ENCODE data around the gene FMNL1.

DNA sequence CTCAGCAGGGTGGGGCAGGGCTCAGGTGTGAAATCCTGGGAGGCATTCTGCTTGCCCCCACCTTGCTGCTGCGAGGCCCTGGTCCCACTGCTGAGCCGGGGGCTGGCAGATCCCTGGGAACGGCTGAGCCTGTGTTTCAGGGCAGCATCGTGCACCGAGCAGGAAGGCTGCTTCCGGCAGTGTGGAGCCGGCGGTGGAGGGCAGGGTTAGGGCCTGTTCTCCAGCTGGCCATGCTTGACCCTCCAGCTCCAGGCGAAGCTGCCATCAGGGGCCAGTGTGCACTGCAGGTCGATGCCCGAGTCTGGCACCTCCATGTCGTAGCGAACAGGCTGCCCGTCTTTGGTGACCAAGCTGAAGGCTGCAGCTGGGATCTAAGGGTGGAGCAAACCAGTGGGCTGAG is 42.7 kb downstream of the FMNL1 start:
- TF ChIP-seq, protein P1, sequence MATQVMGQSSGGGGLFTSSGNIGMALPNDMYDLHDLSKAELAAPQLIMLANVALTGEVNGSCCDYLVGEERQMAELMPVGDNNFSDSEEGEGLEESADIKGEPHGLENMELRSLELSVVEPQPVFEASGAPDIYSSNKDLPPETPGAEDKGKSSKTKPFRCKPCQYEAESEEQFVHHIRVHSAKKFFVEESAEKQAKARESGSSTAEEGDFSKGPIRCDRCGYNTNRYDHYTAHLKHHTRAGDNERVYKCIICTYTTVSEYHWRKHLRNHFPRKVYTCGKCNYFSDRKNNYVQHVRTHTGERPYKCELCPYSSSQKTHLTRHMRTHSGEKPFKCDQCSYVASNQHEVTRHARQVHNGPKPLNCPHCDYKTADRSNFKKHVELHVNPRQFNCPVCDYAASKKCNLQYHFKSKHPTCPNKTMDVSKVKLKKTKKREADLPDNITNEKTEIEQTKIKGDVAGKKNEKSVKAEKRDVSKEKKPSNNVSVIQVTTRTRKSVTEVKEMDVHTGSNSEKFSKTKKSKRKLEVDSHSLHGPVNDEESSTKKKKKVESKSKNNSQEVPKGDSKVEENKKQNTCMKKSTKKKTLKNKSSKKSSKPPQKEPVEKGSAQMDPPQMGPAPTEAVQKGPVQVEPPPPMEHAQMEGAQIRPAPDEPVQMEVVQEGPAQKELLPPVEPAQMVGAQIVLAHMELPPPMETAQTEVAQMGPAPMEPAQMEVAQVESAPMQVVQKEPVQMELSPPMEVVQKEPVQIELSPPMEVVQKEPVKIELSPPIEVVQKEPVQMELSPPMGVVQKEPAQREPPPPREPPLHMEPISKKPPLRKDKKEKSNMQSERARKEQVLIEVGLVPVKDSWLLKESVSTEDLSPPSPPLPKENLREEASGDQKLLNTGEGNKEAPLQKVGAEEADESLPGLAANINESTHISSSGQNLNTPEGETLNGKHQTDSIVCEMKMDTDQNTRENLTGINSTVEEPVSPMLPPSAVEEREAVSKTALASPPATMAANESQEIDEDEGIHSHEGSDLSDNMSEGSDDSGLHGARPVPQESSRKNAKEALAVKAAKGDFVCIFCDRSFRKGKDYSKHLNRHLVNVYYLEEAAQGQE (IDR thresholded peaks at IDR 0.05), result no peak
- TF ChIP-seq RAD21 (IDR thresholded peaks at IDR 0.05) (no peak), TAF1 (conservative IDR thresholded peaks at IDR 0.05) (no peak), YY1 (IDR thresholded peaks at IDR 0.05) (no peak), FOXA1 (IDR thresholded peaks at IDR 0.05) (no peak), JUND (IDR thresholded peaks at IDR 0.05) (no peak), EGR1 (IDR thresholded peaks at IDR 0.05; ENCODE audit: low read depth in 2 of 2) (no peak), SP1 (IDR thresholded peaks at IDR 0.05) (no peak), RXRA (IDR thresholded peaks at IDR 0.05) (no peak)
- TF ChIP-seq, protein P2, sequence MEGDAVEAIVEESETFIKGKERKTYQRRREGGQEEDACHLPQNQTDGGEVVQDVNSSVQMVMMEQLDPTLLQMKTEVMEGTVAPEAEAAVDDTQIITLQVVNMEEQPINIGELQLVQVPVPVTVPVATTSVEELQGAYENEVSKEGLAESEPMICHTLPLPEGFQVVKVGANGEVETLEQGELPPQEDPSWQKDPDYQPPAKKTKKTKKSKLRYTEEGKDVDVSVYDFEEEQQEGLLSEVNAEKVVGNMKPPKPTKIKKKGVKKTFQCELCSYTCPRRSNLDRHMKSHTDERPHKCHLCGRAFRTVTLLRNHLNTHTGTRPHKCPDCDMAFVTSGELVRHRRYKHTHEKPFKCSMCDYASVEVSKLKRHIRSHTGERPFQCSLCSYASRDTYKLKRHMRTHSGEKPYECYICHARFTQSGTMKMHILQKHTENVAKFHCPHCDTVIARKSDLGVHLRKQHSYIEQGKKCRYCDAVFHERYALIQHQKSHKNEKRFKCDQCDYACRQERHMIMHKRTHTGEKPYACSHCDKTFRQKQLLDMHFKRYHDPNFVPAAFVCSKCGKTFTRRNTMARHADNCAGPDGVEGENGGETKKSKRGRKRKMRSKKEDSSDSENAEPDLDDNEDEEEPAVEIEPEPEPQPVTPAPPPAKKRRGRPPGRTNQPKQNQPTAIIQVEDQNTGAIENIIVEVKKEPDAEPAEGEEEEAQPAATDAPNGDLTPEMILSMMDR (IDR thresholded peaks at IDR 0.05; ENCODE audit: low read depth, low read length, missing input control), result no peak
- TF ChIP-seq, protein P3, sequence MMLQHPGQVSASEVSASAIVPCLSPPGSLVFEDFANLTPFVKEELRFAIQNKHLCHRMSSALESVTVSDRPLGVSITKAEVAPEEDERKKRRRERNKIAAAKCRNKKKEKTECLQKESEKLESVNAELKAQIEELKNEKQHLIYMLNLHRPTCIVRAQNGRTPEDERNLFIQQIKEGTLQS (IDR thresholded peaks at IDR 0.05), result no peak
- TF ChIP-seq, protein P4, sequence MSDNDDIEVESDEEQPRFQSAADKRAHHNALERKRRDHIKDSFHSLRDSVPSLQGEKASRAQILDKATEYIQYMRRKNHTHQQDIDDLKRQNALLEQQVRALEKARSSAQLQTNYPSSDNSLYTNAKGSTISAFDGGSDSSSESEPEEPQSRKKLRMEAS (IDR thresholded peaks at IDR 0.05), result no peak

Data from liver (tissue), 3 donors.